Omental fat pad (tissue), 4 donors: ENCODE data around the gene CCR3. TPM values are rescaled to one million over a fixed set of nuclear protein-coding genes. Genes with fewer than 3 reads are reported as not detected.
"Not testable (repeated sequence)": the region's sequence is repeated elsewhere in the genome, so short reads cannot be mapped to it uniquely, and the experiment has no call there.

Experiments used
- ATAC-seq: fragments of 150-250 bp; one replicate; pipeline ENCODE4 v1.9.1; 2016; ENCODE audit warnings: mild to moderate bottlenecking, moderate library complexity; ENCODE audit not compliant: low FRiP score
- DNase-seq: peaks from one replicate; pipeline ENCODE4 v3.0.0-alpha.2; 2019; ENCODE audit warnings: low spot score
- total RNA-seq, 4 donors: library from RNA; depleted of rRNA; stranded (reverse); fragments of >200 nt; gene quantifications; one replicate each; pipeline ENCODE4 v1.1.0, GENCODE V29; 2016
- TF ChIP-seq, protein P1 (sequence below), 3 donors: fragments of 450-650 bp; IDR thresholded peaks; one replicate each; pipeline ENCODE4 v1.5.1; 2016 to 2017; ENCODE audit warnings: antibody characterized with exemption in 3 of 3, mild to moderate bottlenecking in 3 of 3, moderate library complexity in 2 of 3

The CCR3 gene
- total RNA-seq, 4 donors from 2014 or later = 0.37 TPM; not detected in 3

DNA sequence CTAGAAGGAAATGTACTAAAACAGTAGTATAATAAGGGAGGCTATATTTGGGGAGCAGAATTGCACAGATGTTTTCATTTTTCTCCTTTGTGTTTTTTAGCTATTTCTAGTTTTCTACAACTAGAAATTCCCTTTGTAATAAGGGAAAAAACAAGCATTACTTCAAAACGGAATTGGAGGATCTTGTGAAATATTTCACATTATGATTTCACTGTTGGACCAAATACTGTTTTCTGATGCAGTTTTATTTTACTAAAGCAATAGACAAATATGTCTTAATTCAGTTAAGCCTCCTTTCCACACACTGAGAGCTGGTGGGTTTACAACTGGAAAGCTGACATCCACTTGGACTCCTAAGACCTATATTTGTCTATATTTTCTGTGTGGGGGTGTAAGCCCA lies 41.5 kb upstream of the CCR3 start:
- DNase-seq (no peak), ATAC-seq (no peak)
- TF ChIP-seq, protein P1, sequence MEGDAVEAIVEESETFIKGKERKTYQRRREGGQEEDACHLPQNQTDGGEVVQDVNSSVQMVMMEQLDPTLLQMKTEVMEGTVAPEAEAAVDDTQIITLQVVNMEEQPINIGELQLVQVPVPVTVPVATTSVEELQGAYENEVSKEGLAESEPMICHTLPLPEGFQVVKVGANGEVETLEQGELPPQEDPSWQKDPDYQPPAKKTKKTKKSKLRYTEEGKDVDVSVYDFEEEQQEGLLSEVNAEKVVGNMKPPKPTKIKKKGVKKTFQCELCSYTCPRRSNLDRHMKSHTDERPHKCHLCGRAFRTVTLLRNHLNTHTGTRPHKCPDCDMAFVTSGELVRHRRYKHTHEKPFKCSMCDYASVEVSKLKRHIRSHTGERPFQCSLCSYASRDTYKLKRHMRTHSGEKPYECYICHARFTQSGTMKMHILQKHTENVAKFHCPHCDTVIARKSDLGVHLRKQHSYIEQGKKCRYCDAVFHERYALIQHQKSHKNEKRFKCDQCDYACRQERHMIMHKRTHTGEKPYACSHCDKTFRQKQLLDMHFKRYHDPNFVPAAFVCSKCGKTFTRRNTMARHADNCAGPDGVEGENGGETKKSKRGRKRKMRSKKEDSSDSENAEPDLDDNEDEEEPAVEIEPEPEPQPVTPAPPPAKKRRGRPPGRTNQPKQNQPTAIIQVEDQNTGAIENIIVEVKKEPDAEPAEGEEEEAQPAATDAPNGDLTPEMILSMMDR (IDR thresholded peaks at IDR 0.05) = no peak

DNA sequence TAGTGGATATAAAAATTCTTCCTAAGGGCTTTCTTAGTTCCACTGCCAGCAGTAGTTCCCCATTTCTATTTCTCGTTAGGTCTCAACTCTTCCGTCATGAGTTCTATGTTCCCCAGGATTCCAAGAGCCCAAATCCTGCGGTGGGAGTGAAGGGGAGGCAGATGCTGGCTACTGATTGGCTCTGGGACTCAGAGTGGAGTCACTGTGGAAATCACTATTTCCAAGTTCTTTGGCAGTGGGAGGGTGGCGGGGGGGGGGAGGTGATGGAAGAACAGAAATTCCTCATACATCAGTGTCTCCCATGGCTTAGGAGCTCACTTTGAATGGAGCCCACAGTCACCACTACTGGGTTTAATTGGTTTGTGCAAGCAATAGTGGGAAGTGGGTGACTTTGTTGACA lies 39.7 kb upstream of the CCR3 start:
- no peak for DNase-seq
- TF ChIP-seq, protein P1 (IDR thresholded peaks at IDR 0.05) = no peak
- no peak for ATAC-seq

DNA sequence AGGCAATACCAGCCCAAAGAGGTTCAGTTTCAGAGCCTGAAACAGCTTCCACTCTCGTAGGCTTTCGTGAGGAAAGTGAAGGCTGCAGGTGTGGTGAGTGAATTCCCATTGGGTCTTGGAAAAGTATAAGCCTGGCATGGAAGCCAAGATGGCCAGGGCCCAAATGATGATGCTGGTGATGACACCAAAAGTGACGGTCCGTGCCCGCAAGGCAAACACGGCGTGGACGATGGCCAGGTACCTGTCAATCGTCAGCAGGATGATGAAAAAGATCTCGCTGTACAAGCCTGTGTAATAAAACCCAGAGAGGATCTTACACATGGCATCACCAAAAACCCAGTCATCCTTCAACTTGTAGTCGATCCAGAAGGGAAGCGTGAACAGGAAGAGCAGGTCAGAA lies 38.6 kb upstream of the CCR3 start:
- TF ChIP-seq, protein P1 (IDR thresholded peaks at IDR 0.05) = no peak
- DNase-seq = no peak
- ATAC-seq = no peak

DNA sequence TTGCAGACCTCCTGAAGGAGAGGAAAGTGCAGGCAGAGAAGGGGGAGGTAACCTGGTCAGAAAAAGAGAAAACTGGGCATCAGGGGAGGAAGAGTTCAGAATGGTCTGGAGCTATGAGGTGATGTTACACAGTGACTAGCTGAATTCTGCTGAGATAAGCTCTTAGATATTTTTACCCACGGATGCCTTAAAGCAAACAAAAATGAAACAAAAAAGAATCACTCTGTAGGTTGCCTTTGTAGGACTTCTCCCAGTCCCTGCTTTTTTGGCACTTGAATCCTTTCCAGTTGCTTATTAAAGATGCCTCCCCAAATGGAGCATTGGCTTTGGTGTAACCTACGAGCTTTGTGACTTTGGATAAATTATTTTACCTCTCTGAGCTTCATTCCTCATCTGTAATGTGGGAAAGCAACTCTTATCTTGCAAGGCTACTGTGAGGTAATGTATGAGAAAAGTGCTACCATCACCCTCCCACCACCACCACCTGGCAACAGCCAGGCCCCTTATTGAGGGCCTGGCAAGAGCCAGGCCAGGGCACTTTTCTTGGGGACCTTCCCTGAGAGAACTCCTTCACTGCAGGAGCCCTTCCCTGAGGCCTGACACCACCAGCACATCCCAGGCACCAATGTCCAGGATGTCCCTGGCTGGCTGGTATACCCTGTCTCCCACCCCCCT lies 36.8 kb upstream of the CCR3 start:
- TF ChIP-seq, protein P1 (IDR thresholded peaks at IDR 0.05) = no peak
- no peak for ATAC-seq
- DNase-seq = no peak

DNA sequence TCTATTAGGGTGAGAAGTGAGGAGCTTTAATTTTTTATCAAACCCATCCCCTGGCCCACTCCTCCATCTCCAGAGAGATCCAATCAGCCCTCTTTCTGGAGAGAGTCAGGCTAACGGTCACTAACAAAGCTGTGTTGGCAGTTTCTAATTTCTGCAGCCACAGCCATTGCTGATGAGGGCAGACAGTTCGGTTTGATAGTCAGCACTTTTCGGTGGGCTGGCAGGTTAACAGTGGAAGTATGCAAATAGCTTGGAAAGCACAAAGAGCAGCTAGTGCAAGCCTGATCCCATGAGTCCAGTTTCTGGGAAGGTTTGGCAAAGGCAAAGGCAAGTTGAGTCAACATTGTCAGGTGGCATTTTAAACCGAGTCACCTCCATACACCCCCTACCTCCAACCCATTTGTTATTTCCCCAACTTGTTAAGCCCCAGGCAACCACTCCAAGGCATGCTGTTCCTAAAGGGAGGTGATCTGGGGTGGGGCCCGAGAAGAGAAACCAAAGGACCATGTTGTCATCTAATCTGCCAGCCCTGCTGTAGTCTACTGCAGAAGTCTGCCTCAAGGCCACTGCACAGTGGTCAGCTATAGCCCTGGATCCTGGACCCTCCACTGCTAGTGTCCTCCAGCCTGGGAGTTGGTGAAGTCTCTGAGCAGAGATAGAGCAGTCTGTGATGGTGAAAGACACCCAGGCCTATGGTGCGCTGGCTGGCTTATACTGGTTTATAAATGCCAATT lies 35.8 kb upstream of the CCR3 start:
- TF ChIP-seq, protein P1 (IDR thresholded peaks at IDR 0.05) = no peak
- ATAC-seq = no peak
- DNase-seq = no peak

DNA sequence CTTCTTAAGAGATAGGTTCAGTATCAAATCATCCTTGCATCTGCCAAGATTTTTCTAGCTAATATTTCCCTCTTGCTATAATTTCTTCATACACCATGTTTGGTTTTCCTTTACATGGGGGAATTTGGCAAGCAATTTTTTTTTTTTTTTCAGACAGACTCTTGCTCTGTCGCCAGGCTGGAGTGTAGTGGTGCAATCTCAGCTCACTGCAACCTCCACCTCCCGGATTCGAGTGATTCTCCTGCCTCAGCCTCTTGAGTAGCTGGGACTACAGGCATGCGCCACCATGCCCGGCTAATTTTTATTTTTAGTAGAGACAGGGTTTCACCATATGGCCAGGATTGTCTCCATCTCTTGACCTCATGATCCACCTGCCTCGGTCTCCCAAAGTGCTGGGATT lies 34.7 kb upstream of the CCR3 start:
- ATAC-seq, DNase-seq: not testable (repeated sequence)

GRCh38 chr3:46208167-46208704 lies 34.0 kb upstream of the CCR3 start, which contains the start of gene CCR1:
Gene CCR1 (minus strand): TSS chr3:46208313. CDS start chr3:46204313, 4,000 bp downstream.
- DNase-seq = no peak
- TF ChIP-seq, protein P1 (IDR thresholded peaks at IDR 0.05) = peak in 1 of 3 donors; percentile 17
- no peak for ATAC-seq
